GM12878 (cell line): ENCODE results near the gene HOXC5. TPM values are rescaled to one million over a fixed set of nuclear protein-coding genes. Genes with fewer than 3 reads are reported as not detected.

Experiments used
- BMI1 ChIP-seq: fragments of 450-650 bp; IDR thresholded peaks from 2 replicates; pipeline ENCODE4 v1.6.1; 2016; ENCODE audit warnings: mild to moderate bottlenecking, moderate library complexity, borderline replicate concordance
- CBFB ChIP-seq: IDR thresholded peaks from 2 replicates; pipeline ENCODE4 v1.6.1; 2016; ENCODE audit warnings: antibody characterized with exemption, low read depth
- CEBPZ ChIP-seq: fragments of 150-350 bp; IDR thresholded peaks from 2 replicates; pipeline ENCODE4 v1.6.1; 2016; ENCODE audit warnings: low read depth, low read length
- CREM ChIP-seq: IDR thresholded peaks from 2 replicates; pipeline ENCODE4 v1.6.1; 2014; ENCODE audit warnings: antibody characterized with exemption, low read depth
- ELK1 ChIP-seq: IDR thresholded peaks from 2 replicates; pipeline ENCODE4 v1.6.1; 2012; ENCODE audit warnings: low read depth, low read length, improper control_type of control experiment
- EZH2 ChIP-seq: IDR thresholded peaks from 2 replicates; pipeline ENCODE4 v1.6.1; 2012; ENCODE audit warnings: low read depth, mild to moderate bottlenecking, control low read depth, inconsistent platforms, low read length, borderline replicate concordance; ENCODE audit not compliant: control insufficient read depth
- MXI1 ChIP-seq: fragments of 150-350 bp; IDR thresholded peaks from 2 replicates; pipeline ENCODE4 v1.6.1; 2011; ENCODE audit warnings: low read depth, mild to moderate bottlenecking, inconsistent platforms, low read length, improper control_type of control experiment
- RAD51 ChIP-seq: fragments of 450-650 bp; IDR thresholded peaks from 2 replicates; pipeline ENCODE4 v1.6.1; 2016; ENCODE audit warnings: moderate library complexity, mild to moderate bottlenecking, inconsistent platforms
- SMAD5 ChIP-seq: IDR thresholded peaks from 2 replicates; pipeline ENCODE4 v1.6.1; 2016; ENCODE audit warnings: antibody characterized with exemption, low read depth
- SUZ12 ChIP-seq: fragments of 200-600 bp; sonication (generic); IDR thresholded peaks from one replicate; pipeline ENCODE4 v1.6.1; 2018; ENCODE audit warnings: antibody characterized with exemption, mild to moderate bottlenecking; ENCODE audit not compliant: unreplicated experiment
- TAF1 ChIP-seq: IDR thresholded peaks from 2 replicates; pipeline ENCODE4 v1.6.1; 2011; ENCODE audit warnings: mild to moderate bottlenecking, low read depth, low read length, borderline replicate concordance
- TCF7 ChIP-seq: IDR thresholded peaks from 2 replicates; pipeline ENCODE4 v1.6.1; 2014; ENCODE audit warnings: antibody characterized with exemption, borderline replicate concordance
- YBX1 ChIP-seq: fragments of 450-650 bp; IDR thresholded peaks from 2 replicates; pipeline ENCODE4 v1.6.1; 2016; ENCODE audit warnings: antibody characterized with exemption
- ZBTB40 ChIP-seq: fragments of 450-650 bp; IDR thresholded peaks from 2 replicates; pipeline ENCODE4 v1.6.1; 2016; ENCODE audit warnings: mild to moderate bottlenecking, moderate library complexity, borderline replicate concordance
- ZNF622 ChIP-seq: fragments of 450-650 bp; IDR thresholded peaks from 2 replicates; pipeline ENCODE4 v1.6.1; 2017; ENCODE audit warnings: mild to moderate bottlenecking, inconsistent platforms
- polyA plus RNA-seq, 11 experiments: library from polyadenylated mRNA; depleted of rRNA in 4 of 11; unstranded in 6 of 11; stranded (reverse) in 5 of 11; fragments of >200 nt; fragmentation: Nextera tagmentation in 4 of 11; fragmentation: Illumina TruSeq in 1 of 11; extraction: Ambion mirVana in 4 of 11; extraction: Trizol in 1 of 11; gene quantifications; 1 replicate in 1 of 11; 2 replicates in 10 of 11; pipeline versions ENCODE4 v1.2.1 to v1.2.3, GENCODE V29; 2011 to 2016; ENCODE audit warnings: inconsistent platforms in 2 of 11, missing spikeins in 2 of 11, low read depth in 1 of 11
- total RNA-seq, 4 experiments: library from RNA; depleted of rRNA in 3 of 4; stranded (reverse); fragments of >200 nt in 3 of 4; fragmentation: Illumina TruSeq in 1 of 4; extraction: Trizol in 1 of 4; gene quantifications; 2 replicates each; pipeline versions ENCODE4 v1.2.1 to v1.2.3, GENCODE V29; 2013 to 2021
- TF ChIP-seq, protein P1 (sequence below): fragments of 450-650 bp; IDR thresholded peaks from 2 replicates; pipeline ENCODE4 v1.6.1; 2014; ENCODE audit warnings: mild to moderate bottlenecking

HOXC5 gene
- total and polyA plus RNA-seq, 10 of the 15 experiments (the other 5 are each of a cell fraction or from before 2014, with no cell fraction given), result 0.11 TPM; not detected in 9

DNA sequence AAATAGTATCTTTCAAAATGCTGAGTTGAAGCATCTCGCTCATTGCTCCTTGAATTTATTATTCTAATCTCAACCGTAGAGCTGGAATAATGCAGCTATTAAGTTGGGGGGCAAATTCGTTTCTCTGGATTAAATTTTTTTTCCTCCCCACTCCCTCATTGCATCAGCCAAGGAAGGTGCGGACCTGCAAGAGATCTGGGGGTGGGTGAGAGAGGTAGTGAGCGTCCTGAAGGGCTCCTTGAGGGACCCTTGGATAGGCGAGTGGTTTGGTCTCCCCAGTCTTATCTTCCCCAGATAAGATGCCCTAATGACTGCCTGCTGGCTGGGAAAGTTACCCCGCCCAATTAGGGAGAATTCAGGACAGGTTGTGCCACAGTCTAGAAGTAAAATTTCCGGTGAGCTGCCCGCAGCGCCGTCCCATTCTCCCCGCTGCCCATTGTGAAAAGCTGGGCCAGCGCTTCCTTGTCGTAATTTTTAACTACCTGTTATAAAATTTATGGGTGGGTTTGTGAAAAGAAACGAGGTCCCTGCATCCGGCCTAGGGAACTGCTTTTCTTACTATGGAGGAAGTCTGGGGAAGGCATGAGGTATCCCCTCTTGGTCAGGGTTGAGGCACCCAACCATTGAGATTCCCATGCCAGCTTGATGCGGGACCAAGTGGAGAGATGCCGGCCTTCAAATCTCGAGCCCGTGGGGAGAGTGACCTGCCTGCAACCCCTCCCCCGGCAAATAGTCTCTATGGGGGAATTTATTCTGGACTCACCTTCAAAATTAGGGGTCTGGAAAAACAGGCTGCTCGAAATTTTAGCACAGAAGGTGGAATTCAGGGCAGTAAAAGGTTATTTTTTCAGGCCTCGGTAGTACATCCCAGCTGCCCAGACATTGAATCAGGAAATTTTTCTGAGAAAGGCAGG lies 17.6 kb upstream of the HOXC5 start (continued):
- no peak for TF ChIP-seq TCF7
- TF ChIP-seq CBFB, result no peak
- TF ChIP-seq ELK1, result no peak
- peak; percentile 85; the same call in 1 of the 2 replicates for TF ChIP-seq EZH2
- TF ChIP-seq ZNF622, result no peak
- TF ChIP-seq, protein P1, sequence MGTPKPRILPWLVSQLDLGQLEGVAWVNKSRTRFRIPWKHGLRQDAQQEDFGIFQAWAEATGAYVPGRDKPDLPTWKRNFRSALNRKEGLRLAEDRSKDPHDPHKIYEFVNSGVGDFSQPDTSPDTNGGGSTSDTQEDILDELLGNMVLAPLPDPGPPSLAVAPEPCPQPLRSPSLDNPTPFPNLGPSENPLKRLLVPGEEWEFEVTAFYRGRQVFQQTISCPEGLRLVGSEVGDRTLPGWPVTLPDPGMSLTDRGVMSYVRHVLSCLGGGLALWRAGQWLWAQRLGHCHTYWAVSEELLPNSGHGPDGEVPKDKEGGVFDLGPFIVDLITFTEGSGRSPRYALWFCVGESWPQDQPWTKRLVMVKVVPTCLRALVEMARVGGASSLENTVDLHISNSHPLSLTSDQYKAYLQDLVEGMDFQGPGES, result no peak
- TF ChIP-seq MXI1, result no peak
- no peak for TF ChIP-seq SMAD5
- TF ChIP-seq BMI1, result peak; percentile 88
- no peak for TF ChIP-seq RAD51
- no peak for TF ChIP-seq CEBPZ
- TF ChIP-seq YBX1, result no peak
- no peak for TF ChIP-seq ZBTB40
- TF ChIP-seq SUZ12, result peak; percentile 56
- TF ChIP-seq CREM, result no peak
- no peak for TF ChIP-seq TAF1
- TF ChIP-seq, all 136 proteins: peak for 3
